PFSK-1 (cell line): ENCODE data around the gene SLC46A1.
A peak's percentile ranks its signal among the peaks of the same experiment; 100 is the strongest.

ENCODE experiments used
- FOXP2 ChIP-seq: optimal IDR thresholded peaks from 2 replicates; pipeline ENCODE3; 2011; ENCODE audit warnings: borderline replicate concordance, control low read depth, inconsistent platforms; ENCODE audit not compliant: insufficient read depth; ENCODE audit errors: extremely low read length, extremely low read depth
- POLR2AphosphoS5 ChIP-seq: IDR thresholded peaks from 2 replicates; pipeline ENCODE4 v1.6.1; 2012; ENCODE audit warnings: low read depth, mild to moderate bottlenecking, control low read depth, low read length, moderate library complexity
- REST ChIP-seq, 2 experiments: IDR thresholded peaks; 2 replicates each; pipeline versions ENCODE4 v1.6.1 to v1.8.0; 2011 to 2012; ENCODE audit warnings: low read depth in 2 of 2, low read length in 2 of 2, control low read depth in 1 of 2, inconsistent platforms in 1 of 2, mild to moderate bottlenecking in 1 of 2, moderate library complexity in 1 of 2; ENCODE audit not compliant: insufficient read depth in 1 of 2
- SIN3A ChIP-seq: IDR thresholded peaks from 2 replicates; pipeline ENCODE4 v1.6.1; 2012; ENCODE audit warnings: mild to moderate bottlenecking, low read length, moderate library complexity, borderline replicate concordance; ENCODE audit not compliant: insufficient read depth
- TAF1 ChIP-seq: IDR thresholded peaks from 2 replicates; pipeline ENCODE4 v1.6.1; 2012; ENCODE audit warnings: low read length, control low read depth, borderline replicate concordance; ENCODE audit not compliant: insufficient read depth

SLC46A1 gene

DNA sequence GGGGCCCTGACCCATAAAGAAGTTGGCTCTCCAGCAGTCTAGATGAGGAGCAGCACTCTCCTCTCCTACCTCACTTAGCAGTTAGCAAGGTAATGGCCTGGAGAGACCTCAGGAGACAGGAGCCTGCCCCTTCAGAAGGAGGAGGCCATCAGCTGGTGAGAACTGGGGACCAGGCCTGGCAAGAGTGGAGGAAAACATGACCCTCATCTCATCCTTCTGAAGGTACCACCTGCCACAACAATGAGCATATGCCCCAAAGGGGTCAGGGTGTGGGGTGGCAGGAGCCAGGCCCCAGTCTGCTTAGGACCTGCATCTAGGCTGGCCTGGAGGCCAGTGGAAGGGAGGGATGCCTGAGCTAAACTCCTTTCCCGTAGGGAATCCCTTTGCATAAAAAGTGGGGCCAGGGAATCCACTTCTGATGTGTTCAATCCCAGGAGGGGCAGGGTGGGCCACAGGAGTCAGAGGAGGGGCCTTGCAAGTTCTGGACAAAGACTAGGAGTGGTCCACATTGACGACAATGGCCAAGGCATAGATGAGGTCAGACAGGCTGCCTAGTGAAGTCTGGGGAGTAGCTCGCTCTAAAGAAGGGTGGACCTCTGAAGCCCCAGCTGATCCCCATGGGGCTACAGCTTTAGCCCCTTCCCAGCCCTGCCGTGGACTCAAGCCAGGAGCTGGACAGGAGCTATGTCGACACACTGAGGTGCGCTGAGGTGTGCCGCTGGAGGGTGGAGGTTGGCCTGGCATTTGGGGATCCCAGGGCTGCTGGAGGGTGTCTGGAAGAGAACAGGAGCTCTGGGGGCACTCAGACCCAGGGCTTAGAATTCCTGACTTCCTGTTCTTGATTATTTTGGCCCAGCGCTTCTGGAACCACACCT, 42.0 kb downstream of the SLC46A1 start:
- no peak for TF ChIP-seq FOXP2
- no peak for TF ChIP-seq REST (IDR thresholded peaks at IDR 0.05; ENCODE audit: insufficient read depth in 1 of 2, low read depth in 2 of 2, low read length in 2 of 2)

GRCh38 chr17:28363186-28363585, 42.8 kb downstream of the SLC46A1 start:
- TF ChIP-seq REST (IDR thresholded peaks at IDR 0.05; ENCODE audit: insufficient read depth in 1 of 2, low read depth in 2 of 2, low read length in 2 of 2) (no peak), POLR2AphosphoS5 (no peak), SIN3A (no peak), TAF1 (no peak), FOXP2 (no peak)

GRCh38 chr17:28357901-28358197, 48.2 kb downstream of the SLC46A1 start:
- TF ChIP-seq TAF1 (no peak), POLR2AphosphoS5 (no peak), REST (IDR thresholded peaks at IDR 0.05; ENCODE audit: insufficient read depth in 1 of 2, low read depth in 2 of 2, low read length in 2 of 2) (no peak)

DNA sequence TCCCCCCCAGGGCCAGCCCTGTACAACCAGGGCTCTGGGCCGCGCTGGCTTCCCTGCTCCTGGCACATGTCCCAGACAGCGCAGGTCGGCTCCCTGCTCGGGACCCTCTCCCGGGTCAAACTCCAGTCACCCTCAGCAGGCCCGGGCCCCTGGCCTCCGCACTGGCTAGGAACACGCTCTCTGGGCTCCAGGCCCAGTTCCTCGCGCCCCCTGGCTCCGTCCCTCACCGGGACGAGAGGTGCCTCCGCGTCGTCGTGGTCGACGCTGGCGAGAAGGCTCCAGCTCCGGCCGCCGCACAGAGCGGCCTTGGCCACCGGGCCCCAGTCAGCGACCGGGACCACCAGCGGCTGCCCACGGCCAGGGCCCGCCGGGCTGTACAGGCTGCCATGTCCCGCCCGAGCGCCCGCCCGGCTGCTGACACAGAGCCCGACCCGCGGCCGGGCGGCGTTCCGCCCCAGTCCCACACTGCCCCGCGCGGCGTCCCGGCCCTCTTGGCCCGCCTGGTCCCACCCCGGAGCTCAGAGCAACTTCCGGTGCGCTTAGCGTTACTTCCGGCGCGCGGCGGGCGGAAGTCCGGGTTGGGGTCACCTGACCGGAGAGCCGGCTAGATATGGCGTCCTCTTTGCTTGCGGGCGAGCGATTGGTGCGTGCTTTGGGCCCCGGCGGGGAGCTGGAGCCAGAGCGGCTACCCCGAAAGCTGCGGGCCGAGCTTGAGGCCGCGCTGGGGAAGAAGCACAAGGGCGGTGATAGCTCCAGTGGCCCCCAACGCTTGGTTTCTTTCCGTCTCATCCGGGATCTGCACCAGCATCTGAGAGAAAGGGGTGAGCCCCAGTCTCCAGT, 48.7 kb downstream of the SLC46A1 start, which contains the start of gene POLDIP2:
Gene POLDIP2, minus strand, starts transcription at position 467 of the 840 bp plus-strand sequence. Its CDS starts 79 bp downstream, at position 388.
- 0 out of 2 replicates have a peak, but pooled peaks have one; percentile 20 for TF ChIP-seq SIN3A
- TF ChIP-seq POLR2AphosphoS5 = peak; percentile 94
- TF ChIP-seq TAF1 = peak; percentile 98
- peak in 1 of 2 experiments; percentile 69; a peak in 2 of 4 replicates for TF ChIP-seq REST (IDR thresholded peaks at IDR 0.05; ENCODE audit: insufficient read depth in 1 of 2, low read depth in 2 of 2, low read length in 2 of 2)
- TF ChIP-seq FOXP2 = peak; percentile 92
